Activated B cell treated with CpG ODN at 0.5 μM for 24 hours (primary cell): Measurements from ENCODE around the gene RHO. TPM values are rescaled to one million over a fixed set of nuclear protein-coding genes. Genes with fewer than 3 reads are reported as not detected.

ENCODE experiments used
- ATAC-seq: fragments of 200-7000 bp; cut with Tn5 transposase; one replicate; pipeline ENCODE4 v1.10.0; 2021; ENCODE audit warnings: low read depth, mild to moderate bottlenecking, moderate library complexity
- CTCF ChIA-PET: fragments of 350-600 bp; sonication (Branson Sonifier 250); formaldehyde crosslinking; loops from one replicate; lab custom pipeline; 2021; ENCODE audit warnings: antibody characterized with exemption; lab: Charles Lee
- POLR2A ChIA-PET: fragments of 350-600 bp; sonication (Branson Sonifier 250); formaldehyde crosslinking; loops from one replicate; lab custom pipeline; 2021; ENCODE audit warnings: antibody characterized with exemption; lab: Charles Lee
- DNase-seq: peaks from one replicate; pipeline ENCODE4 v3.0.0; 2022
- H3K27ac Mint-ChIP-seq: one replicate; pipeline ENCODE4 v1.8.0; 2020; ENCODE audit warnings: mixed read lengths
- H3K27me3 Mint-ChIP-seq: one replicate; pipeline ENCODE4 v1.8.0; 2021; ENCODE audit warnings: mixed read lengths
- H3K36me3 Mint-ChIP-seq: one replicate; pipeline ENCODE4 v1.8.0; 2021; ENCODE audit warnings: low read depth, mixed read lengths
- H3K4me1 Mint-ChIP-seq: one replicate; pipeline ENCODE4 v1.8.0; 2021; ENCODE audit warnings: mixed read lengths
- H3K4me3 Mint-ChIP-seq: one replicate; pipeline ENCODE4 v1.8.0; 2020; ENCODE audit warnings: mild to moderate bottlenecking, mixed read lengths
- H3K9me3 Mint-ChIP-seq: one replicate; pipeline ENCODE4 v1.8.0; 2020; ENCODE audit warnings: mixed read lengths
- CTCF ChIP-seq: fragments of 200-600 bp; IDR thresholded peaks from one replicate; pipeline ENCODE4 v1.8.0; 2022; ENCODE audit warnings: antibody characterized with exemption, mild to moderate bottlenecking
- intact Hi-C: fragments of 100-400 bp; cut with micrococcal nuclease; formaldehyde crosslinking; loops from one replicate; pipeline ENCODE4 v1.15.1; 2024
- total RNA-seq: library from RNA; stranded (reverse); gene quantifications from 2 replicates; pipeline ENCODE4 v1.2.3, GENCODE V29; 2022

RHO gene
- total RNA-seq, 1 donor from 2014 or later: not detected

- ChIA-PET POLR2A (no interaction called here), CTCF (no interaction called here)
- Mint-ChIP-seq H3K9me3 (no peaks in the 10 kb centered on the region), H3K36me3 (no peaks in the 10 kb centered on the region), H3K27me3 (no peaks in the 10 kb centered on the region), H3K4me1 (peaks cover 3% of the 10 kb centered on the region), H3K27ac (no peak overlapping the region), H3K4me3 (no peak overlapping the region)
- no peak for DNase-seq
- ATAC-seq: no peak
- TF ChIP-seq CTCF: no peak
- intact Hi-C loops: no loop called here
Measured at GRCh38 chr3:129567939-129568338, 39.5 kb downstream of the RHO start.

GRCh38 chr3:129569856-129570255, 41.4 kb downstream of the RHO start:
- Mint-ChIP-seq H3K4me3 (no peak overlapping the region), H3K4me1 (peaks cover 16% of the 10 kb centered on the region), H3K27me3 (no peaks in the 10 kb centered on the region), H3K36me3 (no peaks in the 10 kb centered on the region), H3K27ac (no peak overlapping the region), H3K9me3 (no peaks in the 10 kb centered on the region)
- ChIA-PET CTCF (no interaction called here), POLR2A (no interaction called here)
- intact Hi-C loops: no loop called here
- DNase-seq (no peak), ATAC-seq (no peak)
- no peak for TF ChIP-seq CTCF

GRCh38 chr3:129571605-129572547, 43.4 kb downstream of the RHO start:
- Mint-ChIP-seq H3K36me3 (no peaks in the 10 kb centered on the region), H3K4me3 (no peak overlapping the region), H3K9me3 (no peaks in the 10 kb centered on the region), H3K27me3 (no peaks in the 10 kb centered on the region), H3K27ac (no peak overlapping the region), H3K4me1 (peaks cover 36% of the 10 kb centered on the region)
- intact Hi-C loops: no loop called here
- ATAC-seq: no peak
- TF ChIP-seq CTCF: no peak
- DNase-seq: no peak
- CTCF ChIA-PET: no interaction called here
- POLR2A ChIA-PET: interaction anchor here (0.7 kb wide), 1 partner anchor 120 kb away, joined by 4 read pairs; no protein-coding TSS in a partner anchor

- intact Hi-C loops: no loop called here
- Mint-ChIP-seq H3K4me3 (no peak overlapping the region), H3K27ac (no peak overlapping the region), H3K27me3 (no peaks in the 10 kb centered on the region), H3K9me3 (no peaks in the 10 kb centered on the region), H3K36me3 (no peaks in the 10 kb centered on the region), H3K4me1 (peaks cover 42% of the 10 kb centered on the region)
- POLR2A ChIA-PET: no interaction called here
- ATAC-seq (no peak), DNase-seq (no peak)
- CTCF ChIA-PET: no interaction called here
- TF ChIP-seq CTCF: no peak
Measured at GRCh38 chr3:129572603-129573002, 44.2 kb downstream of the RHO start.

GRCh38 chr3:129573493-129573892, 45.1 kb downstream of the RHO start:
- Mint-ChIP-seq H3K27me3 (no peaks in the 10 kb centered on the region), H3K9me3 (no peaks in the 10 kb centered on the region), H3K36me3 (no peaks in the 10 kb centered on the region), H3K4me1 (peaks cover 51% of the 10 kb centered on the region), H3K27ac (no peak overlapping the region), H3K4me3 (no peak overlapping the region)
- TF ChIP-seq CTCF: no peak
- POLR2A ChIA-PET: no interaction called here
- no peak for DNase-seq
- no peak for ATAC-seq
- intact Hi-C loops: no loop called here
- CTCF ChIA-PET: no interaction called here
